Kidney epithelial cell (primary cell): ENCODE results near the gene KLF12. TPM values are rescaled to one million over a fixed set of nuclear protein-coding genes. Genes with fewer than 3 reads are reported as not detected.

Experiments
- DNase-seq: peaks from one replicate; pipeline ENCODE4 v3.0.0-alpha.2; 2010; ENCODE audit warnings: low read depth
- H3K27me3 ChIP-seq: 2 replicates; pipeline ENCODE4 v1.6.0; 2011; ENCODE audit warnings: low read length; ENCODE audit not compliant: control insufficient read depth, insufficient read depth
- H3K36me3 ChIP-seq: 2 replicates; pipeline ENCODE4 v1.5.1; 2011; ENCODE audit warnings: low read length; ENCODE audit not compliant: control insufficient read depth, insufficient read depth
- H3K4me3 ChIP-seq: 2 replicates; pipeline ENCODE4 v1.5.1; 2011; ENCODE audit warnings: low read depth, mild to moderate bottlenecking, control low read depth, low read length
- total RNA-seq: library from RNA; depleted of rRNA; stranded (reverse); fragments of >200 nt; gene quantifications from 2 replicates; pipeline ENCODE4 v1.2.3, GENCODE V29; 2015
- TF ChIP-seq, protein P1 (sequence below): IDR thresholded peaks from 2 replicates; pipeline ENCODE4 v1.5.1; 2011; ENCODE audit warnings: mild to moderate bottlenecking, moderate library complexity, low read length, control low read depth, inconsistent platforms; ENCODE audit not compliant: insufficient read depth, poor library complexity, severe bottlenecking

Gene KLF12
- total RNA-seq, 1 donor from 2014 or later = 13.1 TPM

DNA sequence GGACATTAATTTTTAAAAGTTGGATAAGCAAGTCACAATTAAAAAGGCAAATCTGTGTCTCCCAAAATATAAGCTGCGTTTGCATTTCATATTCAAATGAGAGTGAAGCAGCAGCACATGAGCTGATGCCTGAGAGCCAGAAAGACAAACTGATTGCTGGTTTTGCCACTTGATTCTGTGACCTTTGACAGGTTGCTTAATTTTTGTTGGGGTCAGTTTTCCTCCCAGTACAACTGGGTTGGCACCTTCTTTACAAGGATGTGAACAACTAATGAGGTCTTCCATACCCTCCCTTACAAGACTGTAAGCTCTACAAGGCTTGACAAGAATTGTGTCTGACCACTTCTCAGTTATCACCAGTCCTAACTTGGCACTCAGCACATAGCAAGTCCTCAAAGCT lies 8.1 kb upstream of the KLF12 start:
- no peak for DNase-seq
- TF ChIP-seq, protein P1, sequence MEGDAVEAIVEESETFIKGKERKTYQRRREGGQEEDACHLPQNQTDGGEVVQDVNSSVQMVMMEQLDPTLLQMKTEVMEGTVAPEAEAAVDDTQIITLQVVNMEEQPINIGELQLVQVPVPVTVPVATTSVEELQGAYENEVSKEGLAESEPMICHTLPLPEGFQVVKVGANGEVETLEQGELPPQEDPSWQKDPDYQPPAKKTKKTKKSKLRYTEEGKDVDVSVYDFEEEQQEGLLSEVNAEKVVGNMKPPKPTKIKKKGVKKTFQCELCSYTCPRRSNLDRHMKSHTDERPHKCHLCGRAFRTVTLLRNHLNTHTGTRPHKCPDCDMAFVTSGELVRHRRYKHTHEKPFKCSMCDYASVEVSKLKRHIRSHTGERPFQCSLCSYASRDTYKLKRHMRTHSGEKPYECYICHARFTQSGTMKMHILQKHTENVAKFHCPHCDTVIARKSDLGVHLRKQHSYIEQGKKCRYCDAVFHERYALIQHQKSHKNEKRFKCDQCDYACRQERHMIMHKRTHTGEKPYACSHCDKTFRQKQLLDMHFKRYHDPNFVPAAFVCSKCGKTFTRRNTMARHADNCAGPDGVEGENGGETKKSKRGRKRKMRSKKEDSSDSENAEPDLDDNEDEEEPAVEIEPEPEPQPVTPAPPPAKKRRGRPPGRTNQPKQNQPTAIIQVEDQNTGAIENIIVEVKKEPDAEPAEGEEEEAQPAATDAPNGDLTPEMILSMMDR = no peak
- Histone ChIP-seq H3K4me3 (no peak overlapping the region), H3K27me3 (no peaks in the 10 kb centered on the region), H3K36me3 (no peaks in the 10 kb centered on the region)

DNA sequence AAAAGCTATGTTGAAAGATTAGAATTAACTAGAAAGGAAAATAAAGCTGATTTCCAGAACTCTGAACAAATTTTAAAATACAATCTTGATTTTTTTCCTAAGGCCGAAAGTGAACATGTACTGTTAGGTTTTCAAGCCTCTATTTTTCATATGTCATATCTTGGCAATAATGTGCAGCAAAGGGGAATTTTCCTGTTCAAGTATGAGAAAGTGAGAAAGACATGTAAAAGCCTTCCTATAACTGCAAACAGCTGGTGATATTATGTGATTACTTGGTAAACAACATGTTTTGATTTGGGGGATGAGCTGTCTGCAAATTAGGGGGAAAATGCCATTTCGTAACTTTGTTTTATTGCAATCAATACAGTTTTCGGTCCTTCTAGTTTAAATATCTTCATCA lies 4.0 kb upstream of the KLF12 start:
- TF ChIP-seq, protein P1 = no peak

DNA sequence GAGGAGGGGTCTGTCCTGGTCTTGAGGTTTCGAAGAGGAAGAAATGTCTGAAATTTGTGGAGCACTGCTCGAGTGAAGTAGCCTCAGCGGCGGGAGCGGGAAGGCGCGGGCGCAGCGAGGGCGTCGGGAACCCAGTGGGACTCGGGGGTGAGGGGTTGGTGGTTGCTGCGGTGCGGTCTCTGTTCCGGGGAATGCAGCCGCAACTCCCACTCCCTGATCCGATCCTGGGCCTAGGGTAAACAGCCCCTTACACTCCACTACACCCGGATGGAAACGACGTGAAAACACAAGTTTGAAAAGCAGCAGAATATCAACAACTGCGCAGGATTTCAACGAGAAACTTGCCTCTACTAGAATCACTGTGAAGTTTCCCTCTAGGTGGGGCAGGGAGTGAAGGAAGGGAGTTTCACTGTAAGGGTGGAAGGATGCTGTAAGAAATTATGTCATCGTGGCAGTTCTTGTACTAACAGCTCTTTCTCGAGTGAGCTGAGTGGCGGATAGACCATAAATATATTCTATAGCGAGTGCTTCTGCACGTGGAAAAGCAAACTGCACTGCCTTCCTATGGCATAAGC lies 2.0 kb upstream of the KLF12 start:
- TF ChIP-seq, protein P1 = no peak
- H3K4me3 ChIP-seq = peak overlapping the region; percentile 62
- H3K36me3 ChIP-seq = no peaks in the 10 kb centered on the region
- DNase-seq = no peak
- no peaks in the 10 kb centered on the region for H3K27me3 ChIP-seq

More for the DNA sequence above, 4.0 kb upstream of the KLF12 start:
- no peak overlapping the region for H3K4me3 ChIP-seq
- no peaks in the 10 kb centered on the region for H3K36me3 ChIP-seq
- H3K27me3 ChIP-seq = no peaks in the 10 kb centered on the region
- DNase-seq = no peak

DNA sequence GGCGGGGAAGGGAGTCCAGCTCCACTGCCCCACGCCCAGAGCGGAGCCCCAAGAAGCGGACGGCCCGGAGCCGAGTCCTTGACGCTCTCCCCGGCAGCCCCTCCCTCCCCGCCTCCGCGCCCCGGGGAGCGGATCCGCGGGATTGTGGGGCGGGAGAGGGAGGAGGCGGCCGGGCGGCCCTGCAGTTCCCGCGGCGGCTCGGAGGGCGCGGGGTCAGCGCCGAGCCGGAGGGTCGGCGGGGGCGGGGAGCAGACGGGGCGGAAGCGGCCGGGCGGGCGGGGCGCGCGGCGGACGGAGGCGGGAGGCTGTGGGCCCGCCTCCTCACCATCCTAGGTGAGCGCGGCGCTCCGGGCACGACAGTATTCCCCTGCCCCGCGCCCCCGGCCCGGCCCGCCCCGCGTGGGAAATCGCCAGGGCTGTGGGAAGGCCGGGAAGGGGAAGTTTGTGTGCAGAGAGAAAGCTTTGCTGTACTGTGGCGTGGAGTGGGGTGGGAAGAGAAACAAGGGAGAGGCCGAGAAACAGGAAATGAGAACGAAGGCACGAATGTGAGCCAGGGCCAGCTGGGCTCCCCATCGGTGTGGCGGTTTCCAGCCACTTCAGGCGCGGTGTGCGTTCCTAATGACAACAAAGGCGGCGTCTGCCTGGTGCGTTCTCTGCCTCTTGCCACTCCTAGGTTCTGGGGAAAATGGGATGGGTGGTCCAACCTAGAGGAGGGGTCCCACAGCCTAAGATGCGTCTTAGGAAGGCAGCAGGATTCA lies 1.3 kb upstream of the KLF12 start:
- no peaks in the 10 kb centered on the region for H3K27me3 ChIP-seq
- no peak for DNase-seq
- H3K4me3 ChIP-seq = peak overlapping the region; percentile 62
- TF ChIP-seq, protein P1 = no peak
- no peaks in the 10 kb centered on the region for H3K36me3 ChIP-seq

DNA sequence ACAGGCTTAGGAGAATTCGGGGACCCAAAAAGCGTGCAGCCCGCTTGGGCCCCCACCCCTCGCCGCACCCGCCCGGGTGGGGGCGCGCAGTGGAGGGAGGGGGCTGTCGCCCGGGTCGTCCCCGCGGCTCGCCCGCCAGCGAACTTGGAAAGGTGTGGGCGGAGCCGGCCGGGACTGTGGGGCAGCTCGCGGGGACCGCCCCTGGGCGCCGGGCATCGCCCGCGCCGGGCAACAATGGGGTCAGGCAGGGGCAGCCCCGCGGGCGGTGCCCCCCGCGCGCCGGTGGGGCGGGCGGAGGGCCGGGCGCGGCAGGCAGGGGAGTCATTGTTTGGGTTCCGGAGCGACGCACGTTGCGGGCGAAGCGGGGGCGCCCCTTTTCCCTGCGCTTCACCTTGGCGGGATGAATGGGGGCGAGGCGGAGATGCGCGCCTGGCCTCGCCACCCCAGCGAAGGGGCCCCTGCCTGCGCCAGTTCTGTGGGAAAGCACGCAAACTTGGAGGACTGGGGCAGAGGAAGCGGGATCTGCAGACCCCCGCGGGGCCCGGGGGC lies 647 bp upstream of the KLF12 start:
- H3K27me3 ChIP-seq = no peaks in the 10 kb centered on the region
- H3K36me3 ChIP-seq = no peaks in the 10 kb centered on the region
- TF ChIP-seq, protein P1 = no peak
- DNase-seq = no peak
- peak overlapping the region; percentile 62 for H3K4me3 ChIP-seq
